HCT116 (cell line): ENCODE results near the gene TBP.

Source experiments
- ATF3 ChIP-seq: IDR thresholded peaks from 2 replicates; pipeline ENCODE4 v1.6.1; 2012
- CEBPB ChIP-seq: IDR thresholded peaks from 2 replicates; pipeline ENCODE4 v1.6.1; 2012; ENCODE audit warnings: low read depth
- EZH2 ChIP-seq: fragments of 200-600 bp; sonication (generic); IDR thresholded peaks from 2 replicates; pipeline ENCODE4 v1.6.1; 2017; ENCODE audit warnings: antibody characterized with exemption, mixed run types
- FOSL1 ChIP-seq: IDR thresholded peaks from 2 replicates; pipeline ENCODE4 v1.6.1; 2012; ENCODE audit warnings: low read depth
- JUND ChIP-seq: IDR thresholded peaks from 2 replicates; pipeline ENCODE4 v1.6.1; 2012
- POLR2A ChIP-seq: IDR thresholded peaks from 2 replicates; pipeline ENCODE4 v1.7.0; 2011; ENCODE audit warnings: borderline replicate concordance; ENCODE audit not compliant: insufficient read depth, insufficient read length; ENCODE audit errors: extremely low read depth
- POLR2AphosphoS5 ChIP-seq: IDR thresholded peaks from 2 replicates; pipeline ENCODE4 v1.6.1; 2011; ENCODE audit warnings: mild to moderate bottlenecking, low read depth, low read length, moderate library complexity
- RAD21 ChIP-seq: IDR thresholded peaks from 2 replicates; pipeline ENCODE4 v1.6.1; 2012; ENCODE audit warnings: low read depth, mild to moderate bottlenecking
- SIN3A ChIP-seq: IDR thresholded peaks from 2 replicates; pipeline ENCODE4 v1.6.1; 2012; ENCODE audit warnings: low read depth
- TF ChIP-seq, protein P1 (sequence below), 3 experiments: fragments of 200-600 bp in 1 of 3; sonication (generic) in 1 of 3; IDR thresholded peaks in 2 of 3; conservative IDR thresholded peaks in 1 of 3; 2 replicates each; pipeline ENCODE4 v1.5.1; 2012 to 2017; ENCODE audit warnings: low read depth in 2 of 3, low read length in 2 of 3, antibody characterized with exemption in 1 of 3, borderline replicate concordance in 1 of 3, control low read depth in 1 of 3, mild to moderate bottlenecking in 1 of 3, mixed read lengths in 1 of 3, mixed run types in 1 of 3, moderate library complexity in 1 of 3; ENCODE audit not compliant: insufficient read depth in 1 of 3

- TF ChIP-seq, protein P1, sequence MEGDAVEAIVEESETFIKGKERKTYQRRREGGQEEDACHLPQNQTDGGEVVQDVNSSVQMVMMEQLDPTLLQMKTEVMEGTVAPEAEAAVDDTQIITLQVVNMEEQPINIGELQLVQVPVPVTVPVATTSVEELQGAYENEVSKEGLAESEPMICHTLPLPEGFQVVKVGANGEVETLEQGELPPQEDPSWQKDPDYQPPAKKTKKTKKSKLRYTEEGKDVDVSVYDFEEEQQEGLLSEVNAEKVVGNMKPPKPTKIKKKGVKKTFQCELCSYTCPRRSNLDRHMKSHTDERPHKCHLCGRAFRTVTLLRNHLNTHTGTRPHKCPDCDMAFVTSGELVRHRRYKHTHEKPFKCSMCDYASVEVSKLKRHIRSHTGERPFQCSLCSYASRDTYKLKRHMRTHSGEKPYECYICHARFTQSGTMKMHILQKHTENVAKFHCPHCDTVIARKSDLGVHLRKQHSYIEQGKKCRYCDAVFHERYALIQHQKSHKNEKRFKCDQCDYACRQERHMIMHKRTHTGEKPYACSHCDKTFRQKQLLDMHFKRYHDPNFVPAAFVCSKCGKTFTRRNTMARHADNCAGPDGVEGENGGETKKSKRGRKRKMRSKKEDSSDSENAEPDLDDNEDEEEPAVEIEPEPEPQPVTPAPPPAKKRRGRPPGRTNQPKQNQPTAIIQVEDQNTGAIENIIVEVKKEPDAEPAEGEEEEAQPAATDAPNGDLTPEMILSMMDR (IDR thresholded peaks at IDR 0.05 in 2 of 3, conservative IDR thresholded peaks at IDR 0.05 in 1 of 3; ENCODE audit: borderline replicate concordance in 1 of 3, insufficient read depth in 1 of 3, low read depth in 2 of 3, low read length in 2 of 3), result no peak
- TF ChIP-seq SIN3A (no peak), POLR2A (no peak), POLR2AphosphoS5 (no peak), CEBPB (no peak), FOSL1 (no peak), EZH2 (no peak), ATF3 (no peak), JUND (no peak), RAD21 (no peak)
Observed at GRCh38 chr6:170555305-170555704, 1.1 kb downstream of the TBP start.
